Adrenal gland (tissue), 5 donors: ENCODE results near the gene CCDC97.

Experiments
- POLR2A ChIP-seq, 2 donors: fragments of 450-650 bp; IDR thresholded peaks; one replicate each; pipeline ENCODE4 v1.6.1; 2017; ENCODE audit warnings: antibody characterized with exemption in 2 of 2, mild to moderate bottlenecking in 2 of 2, moderate library complexity in 1 of 2
- TF ChIP-seq, protein P1 (sequence below), 6 experiments: fragments of 450-650 bp in 4 of 6; fragments of 200-600 bp in 2 of 6; sonication (generic) in 1 of 6; IDR thresholded peaks; 1 replicate in 5 of 6; 2 replicates in 1 of 6; pipeline versions ENCODE4 v1.5.1 to v1.8.0; 2016 to 2021; ENCODE audit warnings: antibody characterized with exemption in 6 of 6, mild to moderate bottlenecking in 2 of 6, moderate library complexity in 1 of 6
- donor health status: DM: no; HTN: no; CAD: no.

DNA sequence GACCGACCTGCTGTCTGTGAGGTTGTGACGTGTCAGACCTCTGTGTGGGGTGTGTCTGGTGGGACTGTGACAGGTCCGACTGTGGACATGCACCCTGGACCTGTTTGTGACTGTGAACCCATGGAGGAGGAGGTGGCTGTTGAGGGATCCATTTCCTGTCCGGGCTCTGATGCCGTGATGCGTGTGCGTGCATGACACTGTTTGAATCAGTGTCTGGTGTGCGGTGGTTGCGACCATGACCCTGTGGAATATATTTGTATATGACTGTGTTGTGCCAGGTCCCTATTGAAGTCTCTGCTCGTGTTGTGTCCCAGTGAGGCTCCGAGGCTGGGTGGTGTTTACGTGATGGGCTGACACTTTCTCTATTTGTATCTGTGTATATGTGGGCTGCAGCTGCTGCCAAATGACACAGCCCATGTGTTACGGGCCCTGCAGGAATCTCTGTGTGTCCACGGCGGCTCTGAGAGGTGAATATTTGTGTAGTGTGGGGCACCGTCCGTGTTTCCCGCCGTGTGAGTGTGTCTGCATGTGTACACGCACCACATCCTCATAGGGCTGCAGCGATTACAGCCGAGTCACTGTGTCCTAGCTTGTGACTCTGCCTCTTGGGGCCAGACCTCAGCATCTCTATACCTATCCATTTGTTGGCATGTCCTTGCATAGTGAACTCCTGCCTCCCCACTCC, 18.3 kb downstream of the CCDC97 start:
- TF ChIP-seq, protein P1, sequence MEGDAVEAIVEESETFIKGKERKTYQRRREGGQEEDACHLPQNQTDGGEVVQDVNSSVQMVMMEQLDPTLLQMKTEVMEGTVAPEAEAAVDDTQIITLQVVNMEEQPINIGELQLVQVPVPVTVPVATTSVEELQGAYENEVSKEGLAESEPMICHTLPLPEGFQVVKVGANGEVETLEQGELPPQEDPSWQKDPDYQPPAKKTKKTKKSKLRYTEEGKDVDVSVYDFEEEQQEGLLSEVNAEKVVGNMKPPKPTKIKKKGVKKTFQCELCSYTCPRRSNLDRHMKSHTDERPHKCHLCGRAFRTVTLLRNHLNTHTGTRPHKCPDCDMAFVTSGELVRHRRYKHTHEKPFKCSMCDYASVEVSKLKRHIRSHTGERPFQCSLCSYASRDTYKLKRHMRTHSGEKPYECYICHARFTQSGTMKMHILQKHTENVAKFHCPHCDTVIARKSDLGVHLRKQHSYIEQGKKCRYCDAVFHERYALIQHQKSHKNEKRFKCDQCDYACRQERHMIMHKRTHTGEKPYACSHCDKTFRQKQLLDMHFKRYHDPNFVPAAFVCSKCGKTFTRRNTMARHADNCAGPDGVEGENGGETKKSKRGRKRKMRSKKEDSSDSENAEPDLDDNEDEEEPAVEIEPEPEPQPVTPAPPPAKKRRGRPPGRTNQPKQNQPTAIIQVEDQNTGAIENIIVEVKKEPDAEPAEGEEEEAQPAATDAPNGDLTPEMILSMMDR (IDR thresholded peaks at IDR 0.05): no peak
- TF ChIP-seq POLR2A (IDR thresholded peaks at IDR 0.05): no peak
